Fibroblast of lung (primary cell): ENCODE data around the gene DBET.
"Not testable (repeated sequence)": the region's sequence is repeated elsewhere in the genome, so short reads cannot be mapped to it uniquely, and the experiment has no call there.

Experiments
- CTCF ChIP-seq, 2 donors: IDR thresholded peaks in 1 of 2; conservative IDR thresholded peaks in 1 of 2; 1 replicate in 1 of 2; 2 replicates in 1 of 2; pipeline ENCODE4 v1.5.1; 2011 to 2012; ENCODE audit warnings: low read length in 2 of 2, control low read depth in 1 of 2, inconsistent platforms in 1 of 2, low read depth in 1 of 2, mild to moderate bottlenecking in 1 of 2
- EZH2 ChIP-seq: IDR thresholded peaks from 2 replicates; pipeline ENCODE4 v1.5.1; 2012; ENCODE audit warnings: low read length, control low read depth, mild to moderate bottlenecking; ENCODE audit errors: missing control alignments

- TF ChIP-seq CTCF (conservative IDR thresholded peaks at IDR 0.05 in 1 of 2, IDR thresholded peaks at IDR 0.05 in 1 of 2; ENCODE audit: low read depth in 1 of 2, low read length in 2 of 2); EZH2: not testable (repeated sequence)
These were observed 42.3 kb upstream of the DBET start for GRCh38 chr4:190021973-190022372.
